ENCODE measurements around the gene SPDYE2. TPM values are rescaled to one million over a fixed set of nuclear protein-coding genes. Genes with fewer than 3 reads are reported as not detected.
"Not testable (repeated sequence)": the region's sequence is repeated elsewhere in the genome, so short reads cannot be mapped to it uniquely, and the experiment has no call there.

The SPDYE2 gene
- total RNA-seq, 1 donor from 2014 or later: not detected

GRCh38 chr7:102531583-102531982 lies 19.4 kb upstream of the SPDYE2 start:
- intact Hi-C loops (cut with DNase I); DNase-seq (ENCODE audit: missing footprints); ATAC-seq: not testable (repeated sequence)

GRCh38 chr7:102532127-102532526 lies 18.9 kb upstream of the SPDYE2 start:
- intact Hi-C loops (cut with DNase I); DNase-seq (ENCODE audit: missing footprints): not testable (repeated sequence)
- ATAC-seq: peak; percentile 5

- intact Hi-C loops (cut with DNase I); ATAC-seq; DNase-seq (ENCODE audit: missing footprints): not testable (repeated sequence)
Observed at GRCh38 chr7:102535062-102535615, 15.9 kb upstream of the SPDYE2 start.

GRCh38 chr7:102540604-102541003 lies 10.4 kb upstream of the SPDYE2 start:
- ATAC-seq; DNase-seq (ENCODE audit: missing footprints); intact Hi-C loops (cut with DNase I): not testable (repeated sequence)

GRCh38 chr7:102542083-102542482 lies 8.9 kb upstream of the SPDYE2 start:
- DNase-seq (ENCODE audit: missing footprints); ATAC-seq; intact Hi-C loops (cut with DNase I): not testable (repeated sequence)

GRCh38 chr7:102542771-102543170 lies 8.3 kb upstream of the SPDYE2 start:
- ATAC-seq; intact Hi-C loops (cut with DNase I): not testable (repeated sequence)
- DNase-seq (ENCODE audit: missing footprints): peak; percentile 59

- intact Hi-C loops (cut with DNase I): not testable (repeated sequence)
- ATAC-seq: peak; percentile 41
Observed at GRCh38 chr7:102543596-102543995, 7.4 kb upstream of the SPDYE2 start, which contains the start of gene UPK3BL2. UPK3BL2 (minus strand) TSS chr7:102543696; CDS start chr7:102543636, 60 bp downstream.

GRCh38 chr7:102544372-102544771 lies 6.7 kb upstream of the SPDYE2 start:
- DNase-seq (ENCODE audit: missing footprints); ATAC-seq; intact Hi-C loops (cut with DNase I): not testable (repeated sequence)

More at GRCh38 chr7:102543596-102543995, 7.4 kb upstream of the SPDYE2 start, which contains the start of gene UPK3BL2:
- DNase-seq (ENCODE audit: missing footprints): not testable (repeated sequence)

GRCh38 chr7:102545288-102545687 lies 5.7 kb upstream of the SPDYE2 start:
- DNase-seq (ENCODE audit: missing footprints); intact Hi-C loops (cut with DNase I); ATAC-seq: not testable (repeated sequence)

GRCh38 chr7:102546353-102546752 lies 4.7 kb upstream of the SPDYE2 start:
- intact Hi-C loops (cut with DNase I); ATAC-seq; DNase-seq (ENCODE audit: missing footprints): not testable (repeated sequence)

GRCh38 chr7:102568620-102569019 lies 17.6 kb downstream of the SPDYE2 start:
- intact Hi-C loops (cut with DNase I); DNase-seq (ENCODE audit: missing footprints): not testable (repeated sequence)

GRCh38 chr7:102572261-102573239 lies 21.5 kb downstream of the SPDYE2 start, which contains the start of gene POLR2J3:
POLR2J3 (minus strand) TSS chr7:102572583; CDS start chr7:102572521, 62 bp downstream.
- peak; percentile 98 for DNase-seq (ENCODE audit: missing footprints)
- ATAC-seq: peak; percentile 98
- intact Hi-C loops (cut with DNase I): not testable (repeated sequence)

More at GRCh38 chr7:102568620-102569019, 17.6 kb downstream of the SPDYE2 start:
- ATAC-seq: not testable (repeated sequence)

- intact Hi-C loops (cut with DNase I); DNase-seq (ENCODE audit: missing footprints); ATAC-seq: not testable (repeated sequence)
Observed at GRCh38 chr7:102574607-102575006, 23.6 kb downstream of the SPDYE2 start.

- ATAC-seq; DNase-seq (ENCODE audit: missing footprints); intact Hi-C loops (cut with DNase I): not testable (repeated sequence)
Observed at GRCh38 chr7:102576363-102576762, 25.3 kb downstream of the SPDYE2 start.

- DNase-seq (ENCODE audit: missing footprints); ATAC-seq; intact Hi-C loops (cut with DNase I): not testable (repeated sequence)
Observed at GRCh38 chr7:102577315-102578240, 26.6 kb downstream of the SPDYE2 start.

- DNase-seq (ENCODE audit: missing footprints): peak; percentile 33
- intact Hi-C loops (cut with DNase I); ATAC-seq: not testable (repeated sequence)
Observed at GRCh38 chr7:102578486-102578885, 27.5 kb downstream of the SPDYE2 start.

GRCh38 chr7:102581722-102582121 lies 30.7 kb downstream of the SPDYE2 start:
- DNase-seq (ENCODE audit: missing footprints); intact Hi-C loops (cut with DNase I): not testable (repeated sequence)
- peak; percentile 14 for ATAC-seq

- intact Hi-C loops (cut with DNase I); DNase-seq (ENCODE audit: missing footprints); ATAC-seq: not testable (repeated sequence)
Observed at GRCh38 chr7:102583495-102583894, 32.5 kb downstream of the SPDYE2 start.

All from Right ventricle myocardium inferior (tissue), 1 donor.